ACC112 (cell line): ENCODE data around the gene SPARC.

Experiments used
- H2AFZ ChIP-seq: fragments of 200-600 bp; sonication (generic); one replicate; pipeline ENCODE4 v1.6.0; 2017; ENCODE audit warnings: antibody characterized with exemption, low read length; ENCODE audit not compliant: unreplicated experiment
- H3K27ac ChIP-seq: fragments of 200-600 bp; sonication (generic); 2 replicates; pipeline ENCODE4 v1.5.1; 2014; ENCODE audit warnings: low read depth, mild to moderate bottlenecking, antibody characterized with exemption, low read length, moderate library complexity
- H3K27me3 ChIP-seq: fragments of 200-600 bp; sonication (generic); 2 replicates; pipeline ENCODE4 v1.6.1; 2014; ENCODE audit warnings: mild to moderate bottlenecking, antibody characterized with exemption, low read length, moderate library complexity, mixed read lengths; ENCODE audit not compliant: insufficient read depth
- H3K36me3 ChIP-seq: fragments of 200-600 bp; sonication (generic); 2 replicates; pipeline ENCODE4 v1.6.1; 2016; ENCODE audit warnings: mild to moderate bottlenecking, antibody characterized with exemption, low read length, moderate library complexity, mixed read lengths; ENCODE audit not compliant: insufficient read depth
- H3K4me1 ChIP-seq: fragments of 200-600 bp; sonication (generic); one replicate; pipeline ENCODE4 v1.6.1; 2016; ENCODE audit warnings: low read length, mixed read lengths; ENCODE audit not compliant: insufficient read depth, unreplicated experiment, control insufficient read depth
- H3K4me3 ChIP-seq: fragments of 200-600 bp; sonication (generic); 2 replicates; pipeline ENCODE4 v1.5.1; 2014; ENCODE audit warnings: mild to moderate bottlenecking, low read depth, low read length
- H3K79me2 ChIP-seq: fragments of 200-600 bp; sonication (generic); one replicate; pipeline ENCODE4 v1.6.0; 2016; ENCODE audit warnings: low read length; ENCODE audit not compliant: control insufficient read depth, unreplicated experiment, insufficient read depth

Gene SPARC

DNA sequence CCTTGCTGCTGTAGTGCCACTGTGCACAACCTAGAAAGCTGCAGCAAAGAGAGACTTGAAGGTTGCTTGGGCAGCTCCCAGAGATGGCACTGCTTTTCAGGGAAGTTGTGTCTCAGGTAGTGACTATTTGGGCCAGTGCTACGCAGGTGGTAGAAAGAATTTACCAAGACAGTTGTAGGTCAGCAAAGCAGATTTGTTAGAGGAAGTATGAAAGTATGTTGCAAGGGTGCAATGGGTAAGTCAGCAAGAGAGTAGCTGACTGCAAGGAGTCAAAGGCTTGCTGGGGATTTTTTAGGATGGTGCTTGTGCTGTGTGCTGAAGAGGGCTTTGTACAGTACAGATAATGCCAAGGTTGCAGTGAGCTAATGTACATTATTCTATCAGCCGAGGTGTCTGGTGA, 33.5 kb upstream of the SPARC start:
- H3K79me2 ChIP-seq, result no peaks in the 10 kb centered on the region
- no peak overlapping the region for H2AFZ ChIP-seq
- H3K27ac ChIP-seq, result no peak overlapping the region
- no peak overlapping the region for H3K4me3 ChIP-seq
- H3K36me3 ChIP-seq, result no peaks in the 10 kb centered on the region
- H3K4me1 ChIP-seq, result peaks cover 27% of the 10 kb centered on the region
- no peaks in the 10 kb centered on the region for H3K27me3 ChIP-seq

DNA sequence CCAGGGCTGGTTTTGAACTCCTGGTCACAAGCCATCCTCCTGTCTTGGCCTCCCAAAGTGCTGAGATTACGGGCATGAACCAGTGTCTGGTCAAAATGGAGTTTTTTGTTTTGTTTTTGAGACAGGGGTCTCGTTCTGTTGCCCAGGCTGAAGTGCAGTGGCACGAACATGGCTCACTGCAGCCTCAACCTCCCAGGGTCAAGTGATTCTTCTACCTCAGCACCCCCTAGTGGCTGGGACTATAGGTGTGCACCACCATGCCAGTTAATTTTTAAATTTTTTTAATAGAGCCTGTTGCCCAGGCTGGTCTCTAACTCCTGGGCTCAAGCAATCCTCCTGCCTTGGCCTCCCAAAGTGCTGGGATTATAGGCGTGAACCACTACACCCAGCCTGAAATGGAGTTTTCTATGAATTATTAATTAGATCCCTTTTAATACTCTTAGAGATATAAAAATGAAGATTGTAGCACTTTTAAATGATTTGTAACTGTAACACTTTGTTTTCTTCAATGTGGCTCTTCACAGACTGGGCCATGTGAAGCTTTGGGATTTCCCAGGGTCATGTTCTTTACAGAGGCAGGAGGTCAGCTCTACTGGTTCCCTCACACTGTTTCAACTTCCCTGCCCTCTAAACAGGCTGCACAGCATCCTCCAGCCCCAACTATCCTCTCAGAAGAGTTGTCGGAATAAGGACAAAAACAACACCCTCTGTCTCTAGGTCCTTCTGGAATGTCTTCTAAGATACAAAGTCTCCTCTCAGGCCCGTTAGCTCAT, 32.7 kb upstream of the SPARC start:
- no peaks in the 10 kb centered on the region for H3K27me3 ChIP-seq
- H3K36me3 ChIP-seq, result no peaks in the 10 kb centered on the region
- H3K27ac ChIP-seq, result peak overlapping the region; percentile 74
- peak overlapping the region; percentile 52; the same call in 1 of the 2 replicates for H3K4me3 ChIP-seq
- no peaks in the 10 kb centered on the region for H3K79me2 ChIP-seq
- H3K4me1 ChIP-seq, result peaks cover 27% of the 10 kb centered on the region
- no peak overlapping the region for H2AFZ ChIP-seq

DNA sequence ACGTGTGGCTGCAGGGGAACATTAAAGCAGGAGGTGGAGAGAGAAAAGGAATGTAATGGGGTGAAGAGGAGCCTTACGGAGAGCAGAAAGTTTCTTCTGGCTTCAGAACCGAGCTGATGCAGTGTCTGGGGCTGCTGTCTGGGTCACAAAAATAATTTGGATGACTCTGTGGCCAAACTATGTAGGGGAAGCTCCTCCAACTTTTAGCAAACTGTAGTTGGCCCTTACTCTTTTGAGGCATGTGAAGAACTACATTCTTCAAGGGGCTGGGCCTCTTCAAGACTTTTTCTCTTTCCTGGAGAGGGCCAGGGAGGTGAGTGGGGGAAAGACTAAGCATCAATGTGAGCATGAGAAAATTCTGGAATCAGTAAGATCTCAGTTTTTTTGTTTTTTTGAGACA, 31.9 kb upstream of the SPARC start:
- Histone ChIP-seq H3K4me3 (peak overlapping the region; percentile 52), H3K27me3 (no peaks in the 10 kb centered on the region), H3K27ac (peak overlapping the region; percentile 74), H3K79me2 (no peaks in the 10 kb centered on the region), H3K36me3 (no peaks in the 10 kb centered on the region), H3K4me1 (peaks cover 27% of the 10 kb centered on the region), H2AFZ (peak overlapping the region; percentile 91)

GRCh38 chr5:151718153-151718552, 31.4 kb upstream of the SPARC start:
- H2AFZ ChIP-seq, result peak overlapping the region; percentile 91
- peak overlapping the region; percentile 52 for H3K4me3 ChIP-seq
- peaks cover 27% of the 10 kb centered on the region for H3K4me1 ChIP-seq

DNA sequence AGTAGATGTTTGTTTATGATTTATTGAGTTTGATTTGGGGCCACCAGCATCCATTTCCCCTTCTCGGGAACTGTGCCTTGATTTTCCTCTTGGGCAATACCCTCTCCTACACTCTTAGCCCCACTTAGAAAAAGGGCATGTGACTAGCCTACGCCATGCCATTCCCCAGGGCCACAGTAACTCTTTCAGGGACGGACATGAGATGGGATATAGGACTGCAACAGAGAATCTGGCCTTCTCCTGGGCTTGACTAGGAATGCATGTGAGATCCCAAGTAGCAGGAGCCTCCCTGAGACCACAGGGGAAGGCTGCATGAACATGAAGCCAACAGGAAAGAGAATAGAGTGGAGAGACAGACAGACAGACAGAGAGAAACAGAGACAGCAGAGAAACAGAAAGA, 30.7 kb upstream of the SPARC start:
- H2AFZ ChIP-seq, result peak overlapping the region; percentile 91
- no peak overlapping the region for H3K27ac ChIP-seq
- no peaks in the 10 kb centered on the region for H3K79me2 ChIP-seq
- H3K27me3 ChIP-seq, result no peaks in the 10 kb centered on the region
- peaks cover 27% of the 10 kb centered on the region for H3K4me1 ChIP-seq
- no peaks in the 10 kb centered on the region for H3K36me3 ChIP-seq
- H3K4me3 ChIP-seq, result no peak overlapping the region

More at GRCh38 chr5:151718153-151718552, 31.4 kb upstream of the SPARC start:
- peak overlapping the region; percentile 74 for H3K27ac ChIP-seq
- no peaks in the 10 kb centered on the region for H3K79me2 ChIP-seq
- no peaks in the 10 kb centered on the region for H3K27me3 ChIP-seq
- no peaks in the 10 kb centered on the region for H3K36me3 ChIP-seq

- H2AFZ ChIP-seq, result no peak overlapping the region
- no peaks in the 10 kb centered on the region for H3K4me1 ChIP-seq
- no peaks in the 10 kb centered on the region for H3K36me3 ChIP-seq
- no peaks in the 10 kb centered on the region for H3K27me3 ChIP-seq
- H3K4me3 ChIP-seq, result no peak overlapping the region
- H3K27ac ChIP-seq, result no peak overlapping the region
- H3K79me2 ChIP-seq, result no peaks in the 10 kb centered on the region
Measured at GRCh38 chr5:151709109-151709735, 22.5 kb upstream of the SPARC start.

- Histone ChIP-seq H3K79me2 (no peaks in the 10 kb centered on the region), H2AFZ (no peak overlapping the region), H3K27me3 (no peaks in the 10 kb centered on the region), H3K27ac (no peak overlapping the region), H3K4me1 (no peaks in the 10 kb centered on the region), H3K36me3 (no peaks in the 10 kb centered on the region), H3K4me3 (no peak overlapping the region)
Measured at GRCh38 chr5:151708126-151708525, 21.4 kb upstream of the SPARC start.

DNA sequence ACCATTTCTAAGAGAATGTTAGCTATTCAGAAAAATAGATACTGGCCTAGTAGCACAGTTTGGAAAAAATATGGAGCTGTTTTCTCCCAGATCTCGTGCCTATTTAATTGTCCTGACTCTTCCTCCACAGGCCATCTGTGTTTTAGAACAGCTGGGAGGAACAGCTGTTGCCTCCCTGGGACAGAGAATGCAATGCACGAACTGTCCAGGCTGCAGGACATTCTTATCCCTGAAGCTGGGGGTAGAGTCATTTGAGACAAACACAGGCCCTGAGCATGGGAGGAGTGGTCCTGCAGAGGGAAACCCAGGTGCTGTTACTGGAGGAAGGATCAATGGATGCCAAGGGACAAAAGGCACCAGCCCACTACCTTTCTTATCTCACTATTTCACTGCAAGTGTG, 20.9 kb upstream of the SPARC start:
- H3K4me1 ChIP-seq, result no peaks in the 10 kb centered on the region
- no peak overlapping the region for H3K4me3 ChIP-seq
- H3K27ac ChIP-seq, result no peak overlapping the region
- no peaks in the 10 kb centered on the region for H3K36me3 ChIP-seq
- H2AFZ ChIP-seq, result no peak overlapping the region
- H3K79me2 ChIP-seq, result no peaks in the 10 kb centered on the region
- H3K27me3 ChIP-seq, result no peaks in the 10 kb centered on the region

DNA sequence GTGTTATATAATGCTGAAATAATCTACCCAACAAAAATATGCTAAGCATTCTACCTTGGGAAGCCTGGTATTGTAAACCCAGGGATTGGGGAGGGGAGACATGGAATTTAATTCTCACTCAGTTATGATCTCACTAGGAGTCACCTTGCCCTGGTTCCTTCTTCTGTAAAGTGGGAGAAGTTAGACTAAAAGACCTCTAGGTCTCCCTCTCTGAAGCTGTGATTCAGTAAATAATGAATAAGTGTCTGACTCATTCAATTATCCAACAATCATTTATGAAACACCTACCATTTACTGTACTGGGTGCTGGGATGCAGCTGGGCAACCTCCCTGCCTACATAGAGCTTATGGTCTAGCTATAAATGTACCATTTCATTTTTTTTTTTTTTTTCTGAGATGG, 20.2 kb upstream of the SPARC start:
- no peaks in the 10 kb centered on the region for H3K27me3 ChIP-seq
- H2AFZ ChIP-seq, result no peak overlapping the region
- no peaks in the 10 kb centered on the region for H3K79me2 ChIP-seq
- no peaks in the 10 kb centered on the region for H3K36me3 ChIP-seq
- H3K4me3 ChIP-seq, result no peak overlapping the region
- no peak overlapping the region for H3K27ac ChIP-seq
- H3K4me1 ChIP-seq, result no peaks in the 10 kb centered on the region

GRCh38 chr5:151703780-151704179, 17.1 kb upstream of the SPARC start:
- Histone ChIP-seq H3K27ac (no peak overlapping the region), H3K79me2 (no peaks in the 10 kb centered on the region), H3K27me3 (no peaks in the 10 kb centered on the region), H3K4me3 (no peak overlapping the region), H2AFZ (no peak overlapping the region), H3K36me3 (no peaks in the 10 kb centered on the region), H3K4me1 (peaks cover 17% of the 10 kb centered on the region)

DNA sequence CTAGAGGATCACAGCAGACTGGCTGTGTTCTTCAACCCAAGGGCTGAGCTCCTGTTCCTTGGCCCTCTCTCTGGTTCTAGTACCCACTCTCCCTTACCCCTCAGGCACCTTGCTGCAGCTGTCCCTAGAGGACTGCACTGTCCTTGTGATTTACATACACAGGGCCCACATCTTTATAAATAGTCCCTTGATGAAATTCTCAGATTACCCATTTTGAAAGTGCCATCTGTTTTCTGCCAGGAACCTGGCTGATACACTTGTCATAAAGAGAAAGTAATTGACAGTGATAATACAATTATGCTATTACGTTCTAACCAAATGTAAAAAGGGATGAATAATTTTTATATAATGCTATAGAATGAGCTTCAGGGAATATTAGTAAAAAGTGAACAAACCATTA, 16.5 kb upstream of the SPARC start:
- Histone ChIP-seq H3K79me2 (no peaks in the 10 kb centered on the region), H3K27me3 (no peaks in the 10 kb centered on the region), H2AFZ (no peak overlapping the region), H3K36me3 (no peaks in the 10 kb centered on the region), H3K27ac (no peak overlapping the region), H3K4me1 (peaks cover 22% of the 10 kb centered on the region), H3K4me3 (no peak overlapping the region)
